Stimulated activated naive B cell treated with anti-CD40 and anti-IgM and Interleukin-4, amounts not matched to agents 10 μg/mL and 1 μg/mL and 100 μg/mL, for 72 hours (primary cell): ENCODE results near the gene BCAN.

Source experiments
- ATAC-seq, 2 donors: fragments of 150-1000 bp; cut with Tn5 transposase; replicated peaks; 2 replicates each; pipeline ENCODE4 v1.10.0; 2021; ENCODE audit warnings: moderate library complexity in 1 of 2
- DNase-seq: peaks from one replicate; pipeline ENCODE4 v3.0.0; 2021
- H3K27ac Mint-ChIP-seq: one replicate; pipeline ENCODE4 v1.8.0; 2022; ENCODE audit warnings: mild to moderate bottlenecking, mixed read lengths
- H3K27me3 Mint-ChIP-seq, 2 donors: one replicate each; pipeline ENCODE4 v1.8.0; 2022; ENCODE audit warnings: mixed read lengths in 2 of 2
- H3K36me3 Mint-ChIP-seq, 2 donors: one replicate each; pipeline ENCODE4 v1.8.0; 2022; ENCODE audit warnings: mixed read lengths in 2 of 2, mild to moderate bottlenecking in 1 of 2
- H3K4me1 Mint-ChIP-seq, 2 donors: one replicate each; pipeline ENCODE4 v1.8.0; 2022; ENCODE audit warnings: mixed read lengths in 2 of 2, mild to moderate bottlenecking in 1 of 2
- H3K4me3 Mint-ChIP-seq, 2 donors: one replicate each; pipeline ENCODE4 v1.8.0; 2022; ENCODE audit warnings: mild to moderate bottlenecking in 2 of 2, mixed read lengths in 2 of 2, moderate library complexity in 1 of 2
- H3K9me3 Mint-ChIP-seq, 2 donors: one replicate each; pipeline ENCODE4 v1.8.0; 2022; ENCODE audit warnings: mixed read lengths in 2 of 2, mild to moderate bottlenecking in 1 of 2

Gene BCAN

GRCh38 chr1:156656806-156657740, 15.2 kb downstream of the BCAN start:
- DNase-seq (peak; percentile 37), ATAC-seq (peak; percentile 36 to 37)
- Mint-ChIP-seq H3K27me3 (peaks cover 66 to 67% of the 10 kb centered on the region in 2 donors), H3K4me1 (peaks cover 57 to 58% of the 10 kb centered on the region in 2 donors), H3K36me3 (peaks cover 0 to 2% of the 10 kb centered on the region in 2 donors), H3K4me3 (peak overlapping the region; percentile 82 to 83), H3K9me3 (no peaks in the 10 kb centered on the region), H3K27ac (peak overlapping the region; percentile 89)

- H3K4me1 Mint-ChIP-seq: peaks cover 61 to 65% of the 10 kb centered on the region in 2 donors
- DNase-seq (no peak), ATAC-seq (no peak)
- peaks cover 0 to 2% of the 10 kb centered on the region in 2 donors for H3K36me3 Mint-ChIP-seq
- H3K9me3 Mint-ChIP-seq: no peaks in the 10 kb centered on the region
- peak overlapping the region; percentile 89 for H3K27ac Mint-ChIP-seq
- peak overlapping the region; percentile 82 to 83 for H3K4me3 Mint-ChIP-seq
- peaks cover 58 to 60% of the 10 kb centered on the region in 2 donors for H3K27me3 Mint-ChIP-seq
These were observed 15.9 kb downstream of the BCAN start for GRCh38 chr1:156657741-156658319.

GRCh38 chr1:156658496-156658895, 16.6 kb downstream of the BCAN start:
- H3K4me3 Mint-ChIP-seq: no peak overlapping the region

GRCh38 chr1:156658945-156659574, 17.1 kb downstream of the BCAN start:
- DNase-seq (no peak), ATAC-seq (no peak)
- Mint-ChIP-seq H3K9me3 (no peaks in the 10 kb centered on the region), H3K27ac (peak overlapping the region; percentile 52), H3K27me3 (peaks cover 46 to 47% of the 10 kb centered on the region in 2 donors), H3K36me3 (peaks cover 0 to 2% of the 10 kb centered on the region in 2 donors), H3K4me1 (peaks cover 72 to 77% of the 10 kb centered on the region in 2 donors), H3K4me3 (peak overlapping the region; percentile 67 to 71)

More at GRCh38 chr1:156658496-156658895, 16.6 kb downstream of the BCAN start:
- Mint-ChIP-seq H3K27me3 (peaks cover 52 to 53% of the 10 kb centered on the region in 2 donors), H3K36me3 (peaks cover 0 to 2% of the 10 kb centered on the region in 2 donors), H3K27ac (no peak overlapping the region), H3K9me3 (no peaks in the 10 kb centered on the region), H3K4me1 (peaks cover 68 to 71% of the 10 kb centered on the region in 2 donors)
- no peak for ATAC-seq
- DNase-seq: no peak

- H3K27me3 Mint-ChIP-seq: peaks cover 40 to 42% of the 10 kb centered on the region in 2 donors
- H3K36me3 Mint-ChIP-seq: peaks cover 0 to 2% of the 10 kb centered on the region in 2 donors
- DNase-seq: no peak
- ATAC-seq: no peak
- H3K9me3 Mint-ChIP-seq: no peaks in the 10 kb centered on the region
- H3K4me3 Mint-ChIP-seq: peak overlapping the region; percentile 67 to 71
- H3K4me1 Mint-ChIP-seq: peaks cover 77 to 83% of the 10 kb centered on the region in 2 donors
- H3K27ac Mint-ChIP-seq: peak overlapping the region; percentile 52
These were observed 17.7 kb downstream of the BCAN start for GRCh38 chr1:156659661-156659987.

- H3K36me3 Mint-ChIP-seq: peaks cover 0 to 2% of the 10 kb centered on the region in 2 donors
- H3K4me3 Mint-ChIP-seq: peak overlapping the region; percentile 71 to 82
- H3K9me3 Mint-ChIP-seq: no peaks in the 10 kb centered on the region
- H3K27me3 Mint-ChIP-seq: peaks cover 35 to 36% of the 10 kb centered on the region in 2 donors
- peak overlapping the region; percentile 37 for H3K27ac Mint-ChIP-seq
- ATAC-seq: peak; percentile 87 to 88
- H3K4me1 Mint-ChIP-seq: peaks cover 79 to 88% of the 10 kb centered on the region in 2 donors
- peak; percentile 87 for DNase-seq
These were observed 18.3 kb downstream of the BCAN start for GRCh38 chr1:156659988-156660751.

GRCh38 chr1:156660752-156661112, 18.8 kb downstream of the BCAN start:
- H3K4me1 Mint-ChIP-seq: peaks cover 81 to 94% of the 10 kb centered on the region in 2 donors
- no peaks in the 10 kb centered on the region for H3K9me3 Mint-ChIP-seq
- peak overlapping the region; percentile 89 for H3K27ac Mint-ChIP-seq
- peak overlapping the region; percentile 49 to 82 for H3K4me3 Mint-ChIP-seq
- H3K27me3 Mint-ChIP-seq: peaks cover 29 to 31% of the 10 kb centered on the region in 2 donors
- H3K36me3 Mint-ChIP-seq: peaks cover 0 to 2% of the 10 kb centered on the region in 2 donors
- DNase-seq: no peak
- peak in 1 of 2 donors; percentile 7 for ATAC-seq

- Mint-ChIP-seq H3K4me1 (peaks cover 76 to 86% of the 10 kb centered on the region in 2 donors), H3K4me3 (no peak overlapping the region), H3K27ac (no peak overlapping the region), H3K9me3 (no peaks in the 10 kb centered on the region), H3K36me3 (peaks cover 0 to 2% of the 10 kb centered on the region in 2 donors), H3K27me3 (peaks cover 15 to 16% of the 10 kb centered on the region in 2 donors)
- ATAC-seq (no peak), DNase-seq (no peak)
These were observed 20.3 kb downstream of the BCAN start for GRCh38 chr1:156662005-156662799.

GRCh38 chr1:156662800-156663055, 20.8 kb downstream of the BCAN start:
- peak overlapping the region; percentile 77 for H3K27ac Mint-ChIP-seq
- H3K4me3 Mint-ChIP-seq: no peak overlapping the region
- DNase-seq (no peak), ATAC-seq (no peak)
- peaks cover 70 to 81% of the 10 kb centered on the region in 2 donors for H3K4me1 Mint-ChIP-seq
- peaks cover 10 to 11% of the 10 kb centered on the region in 2 donors for H3K27me3 Mint-ChIP-seq
- no peaks in the 10 kb centered on the region for H3K9me3 Mint-ChIP-seq
- no peaks in the 10 kb centered on the region for H3K36me3 Mint-ChIP-seq

- Mint-ChIP-seq H3K9me3 (no peaks in the 10 kb centered on the region), H3K27ac (peak overlapping the region; percentile 77), H3K36me3 (no peaks in the 10 kb centered on the region), H3K27me3 (peaks cover 6% of the 10 kb centered on the region in 2 donors), H3K4me3 (no peak overlapping the region), H3K4me1 (peaks cover 66 to 77% of the 10 kb centered on the region in 2 donors)
- no peak for DNase-seq
- no peak for ATAC-seq
These were observed 21.3 kb downstream of the BCAN start for GRCh38 chr1:156663178-156663577.

- peaks cover 61 to 66% of the 10 kb centered on the region in 2 donors for H3K4me1 Mint-ChIP-seq
- ATAC-seq: no peak
- H3K9me3 Mint-ChIP-seq: no peaks in the 10 kb centered on the region
- H3K27ac Mint-ChIP-seq: no peak overlapping the region
- no peaks in the 10 kb centered on the region for H3K36me3 Mint-ChIP-seq
- H3K27me3 Mint-ChIP-seq: peaks cover 0 to 5% of the 10 kb centered on the region in 2 donors
- H3K4me3 Mint-ChIP-seq: no peak overlapping the region
- DNase-seq: no peak
These were observed 22.3 kb downstream of the BCAN start for GRCh38 chr1:156664046-156664766.

- Mint-ChIP-seq H3K4me1 (peaks cover 54 to 60% of the 10 kb centered on the region in 2 donors), H3K36me3 (no peaks in the 10 kb centered on the region), H3K27me3 (peaks cover 0 to 4% of the 10 kb centered on the region in 2 donors), H3K9me3 (no peaks in the 10 kb centered on the region), H3K4me3 (no peak overlapping the region), H3K27ac (no peak overlapping the region)
- DNase-seq (no peak), ATAC-seq (peak; percentile 43 to 45)
These were observed 23.0 kb downstream of the BCAN start for GRCh38 chr1:156664767-156665411.
